Amniotic epithelial cell (primary cell): ENCODE measurements around the gene GRIFIN.
A peak's percentile ranks its signal among the peaks of the same experiment; 100 is the strongest.

Experiments
- DNase-seq: peaks from one replicate; pipeline ENCODE4 v3.0.0-alpha.2; 2010; ENCODE audit warnings: low read depth

The GRIFIN gene

GRCh38 chr7:2498708-2499107 lies 22.5 kb upstream of the GRIFIN start:
- no peak for DNase-seq

GRCh38 chr7:2497500-2498336 lies 21.5 kb upstream of the GRIFIN start:
- DNase-seq, result no peak

- DNase-seq, result no peak
These were observed 20.9 kb upstream of the GRIFIN start for GRCh38 chr7:2497065-2497464.

- DNase-seq, result no peak
These were observed 20.2 kb upstream of the GRIFIN start for GRCh38 chr7:2496375-2496774.

GRCh38 chr7:2495418-2496299 lies 19.5 kb upstream of the GRIFIN start:
- no peak for DNase-seq

- no peak for DNase-seq
These were observed 18.3 kb upstream of the GRIFIN start for GRCh38 chr7:2494191-2495130.

GRCh38 chr7:2493205-2494164 lies 17.3 kb upstream of the GRIFIN start:
- DNase-seq, result no peak

- no peak for DNase-seq
These were observed 15.8 kb upstream of the GRIFIN start for GRCh38 chr7:2492038-2492437.

GRCh38 chr7:2490181-2490651 lies 14.0 kb upstream of the GRIFIN start:
- DNase-seq, result no peak

- no peak for DNase-seq
These were observed 12.5 kb upstream of the GRIFIN start for GRCh38 chr7:2488681-2489080.

GRCh38 chr7:2488272-2488645 lies 12.1 kb upstream of the GRIFIN start:
- no peak for DNase-seq

GRCh38 chr7:2487586-2488271 lies 11.5 kb upstream of the GRIFIN start:
- DNase-seq, result no peak

- DNase-seq, result peak; percentile 17
These were observed 8.7 kb upstream of the GRIFIN start for GRCh38 chr7:2484868-2485267.

- DNase-seq, result no peak
These were observed 7.3 kb upstream of the GRIFIN start for GRCh38 chr7:2483494-2483893.

GRCh38 chr7:2482725-2483451 lies 6.7 kb upstream of the GRIFIN start:
- peak; percentile 17 for DNase-seq

GRCh38 chr7:2481195-2481594 lies 5.0 kb upstream of the GRIFIN start:
- no peak for DNase-seq

GRCh38 chr7:2480070-2480408 lies 3.8 kb upstream of the GRIFIN start:
- DNase-seq, result no peak

- no peak for DNase-seq
These were observed 3.3 kb upstream of the GRIFIN start for GRCh38 chr7:2479276-2480069.

GRCh38 chr7:2478800-2479199 lies 2.6 kb upstream of the GRIFIN start:
- DNase-seq, result no peak
